H1 (cell line): Measurements from ENCODE around the gene PGM1. TPM values are rescaled to one million over a fixed set of nuclear protein-coding genes. Genes with fewer than 3 reads are reported as not detected.

ENCODE experiments used
- CTCF ChIA-PET: fragments of 300-600 bp; sonication (Branson Sonifier 250); formaldehyde crosslinking; loops from one replicate; lab custom pipeline; 2021; ENCODE audit not compliant: partially characterized antibody; lab: Charles Lee
- POLR2A ChIA-PET: fragments of 300-600 bp; sonication (Branson Sonifier 250); formaldehyde crosslinking; loops from one replicate; lab custom pipeline; 2021; ENCODE audit warnings: inconsistent platforms; ENCODE audit not compliant: partially characterized antibody; lab: Charles Lee
- DNase-seq, 2 experiments: peaks; one replicate each; pipeline versions ENCODE4 v3.0.0 to v3.0.0-alpha.2; 2010 to 2022; ENCODE audit warnings: low spot score in 2 of 2, low read depth in 1 of 2, mixed read lengths in 1 of 2
- FAIRE-seq: peaks from 2 replicates; lab custom pipeline; 2011; peaks lifted over from hg19 to GRCh38; lab: Jason Lieb, UNC
- H2AFZ ChIP-seq: 2 replicates; pipeline ENCODE4 v1.8.1; 2012; ENCODE audit warnings: low read length, inconsistent platforms
- H2AK5ac ChIP-seq: 2 replicates; pipeline ENCODE4 v1.6.1; 2013; ENCODE audit warnings: low read depth, low read length
- H2BK120ac ChIP-seq: replicated peaks from 2 replicates; pipeline ENCODE3; 2013; ENCODE audit warnings: low read depth, low read length, inconsistent platforms
- H2BK12ac ChIP-seq: 2 replicates; pipeline ENCODE4 v1.6.1; 2013; ENCODE audit warnings: low read depth, low read length
- H2BK15ac ChIP-seq: 2 replicates; pipeline ENCODE4 v1.6.1; 2013; ENCODE audit warnings: low read length
- H2BK20ac ChIP-seq: 2 replicates; pipeline ENCODE4 v1.6.1; 2013; ENCODE audit warnings: low read length
- H2BK5ac ChIP-seq: 2 replicates; pipeline ENCODE4 v1.6.1; 2013; ENCODE audit warnings: low read depth, low read length
- H3K14ac ChIP-seq: 2 replicates; pipeline ENCODE4 v1.6.1; 2013; ENCODE audit warnings: inconsistent platforms; ENCODE audit not compliant: insufficient read length
- H3K18ac ChIP-seq: 2 replicates; pipeline ENCODE4 v1.6.1; 2013; ENCODE audit warnings: low read length; ENCODE audit errors: extremely low read depth
- H3K23ac ChIP-seq: 2 replicates; pipeline ENCODE4 v1.6.1; 2013; ENCODE audit warnings: inconsistent platforms; ENCODE audit not compliant: insufficient read length
- H3K23me2 ChIP-seq: 2 replicates; pipeline ENCODE4 v1.6.1; 2013; ENCODE audit warnings: low read depth, low read length
- H3K27ac ChIP-seq: 2 replicates; pipeline ENCODE4 v1.6.1; 2011; ENCODE audit warnings: low read depth, low read length, inconsistent platforms
- H3K27me3 ChIP-seq, 4 experiments: replicated peaks in 1 of 4; 1 replicate in 1 of 4; 2 replicates in 3 of 4; pipeline versions ENCODE4 v1.6.1 to v1.8.1; 2011 to 2013; ENCODE audit warnings: low read length in 3 of 4, mild to moderate bottlenecking in 3 of 4, inconsistent platforms in 2 of 4, mixed read lengths in 2 of 4, moderate library complexity in 1 of 4; ENCODE audit not compliant: control insufficient read depth in 3 of 4, insufficient read depth in 3 of 4; ENCODE audit errors: extremely low read depth in 1 of 4
- H3K36me3 ChIP-seq, 4 experiments: 2 replicates each; pipeline versions ENCODE4 v1.6.1 to v1.8.1; 2011 to 2013; ENCODE audit warnings: mild to moderate bottlenecking in 4 of 4, low read length in 3 of 4, moderate library complexity in 2 of 4, control low read depth in 1 of 4, inconsistent platforms in 1 of 4; ENCODE audit not compliant: insufficient read depth in 4 of 4, control insufficient read depth in 2 of 4
- H3K4ac ChIP-seq: replicated peaks from 2 replicates; pipeline ENCODE3; 2013; ENCODE audit warnings: low read length, low read depth, mixed read lengths, inconsistent platforms; ENCODE audit not compliant: insufficient read length
- H3K4me1 ChIP-seq, 4 experiments: replicated peaks in 1 of 4; 1 replicate in 1 of 4; 2 replicates in 3 of 4; pipeline versions ENCODE4 v1.6.1 to v1.8.1; 2011 to 2013; ENCODE audit warnings: low read length in 3 of 4, inconsistent platforms in 2 of 4, mixed read lengths in 1 of 4; ENCODE audit not compliant: insufficient read depth in 4 of 4, control insufficient read depth in 3 of 4
- H3K4me2 ChIP-seq, 2 experiments: 2 replicates each; pipeline versions ENCODE4 v1.6.1 to v1.8.1; 2011 to 2013; ENCODE audit warnings: low read depth in 2 of 2, low read length in 2 of 2, control low read depth in 1 of 2, inconsistent platforms in 1 of 2, mild to moderate bottlenecking in 1 of 2; ENCODE audit not compliant: insufficient read depth in 1 of 2
- H3K4me3 ChIP-seq, 4 experiments: fragments of 200-600, 300-600 bp in 1 of 4; sonication (generic), shearing (Covaris generic), sonication (Bioruptor Twin) in 1 of 4; 2 replicates each; pipeline versions ENCODE4 v1.5.1 to v1.8.1; 2011 to 2016; ENCODE audit warnings: low read length in 4 of 4, low read depth in 3 of 4, control low read depth in 2 of 4, inconsistent platforms in 2 of 4, mild to moderate bottlenecking in 2 of 4, mixed read lengths in 1 of 4, moderate library complexity in 1 of 4; ENCODE audit not compliant: insufficient read depth in 2 of 4; ENCODE audit errors: extremely low read depth in 1 of 4
- H3K56ac ChIP-seq: replicated peaks from 2 replicates; pipeline ENCODE3; 2013; ENCODE audit warnings: low read depth, mild to moderate bottlenecking, mixed read lengths, low read length, inconsistent platforms; ENCODE audit not compliant: insufficient read length
- H3K79me1 ChIP-seq: 2 replicates; pipeline ENCODE4 v1.6.1; 2013; ENCODE audit warnings: low read depth, low read length, control low read depth
- H3K79me2 ChIP-seq, 2 experiments: 2 replicates each; pipeline versions ENCODE4 v1.6.1 to v1.8.1; 2012 to 2013; ENCODE audit warnings: low read length in 2 of 2, mild to moderate bottlenecking in 2 of 2, inconsistent platforms in 1 of 2; ENCODE audit not compliant: insufficient read depth in 2 of 2, control insufficient read depth in 1 of 2
- H3K9ac ChIP-seq, 4 experiments: replicated peaks in 1 of 4; 1 replicate in 1 of 4; 2 replicates in 3 of 4; pipeline versions ENCODE4 v1.6.1 to v1.8.1; 2011 to 2013; ENCODE audit warnings: low read depth in 3 of 4, low read length in 3 of 4, control low read depth in 2 of 4, mild to moderate bottlenecking in 2 of 4, moderate library complexity in 2 of 4, inconsistent platforms in 1 of 4; ENCODE audit errors: extremely low read depth in 1 of 4
- H3K9me3 ChIP-seq, 2 experiments: 2 replicates each; pipeline versions ENCODE4 v1.6.1 to v1.8.1; 2012 to 2013; ENCODE audit warnings: mild to moderate bottlenecking in 2 of 2, moderate library complexity in 2 of 2, control low read depth in 1 of 2, inconsistent platforms in 1 of 2, low read depth in 1 of 2, low read length in 1 of 2, mixed read lengths in 1 of 2; ENCODE audit not compliant: insufficient read depth in 2 of 2
- H4K20me1 ChIP-seq, 2 experiments: replicated peaks in 1 of 2; 2 replicates each; pipeline versions ENCODE3 to v1.8.1; 2011 to 2013; ENCODE audit warnings: inconsistent platforms in 2 of 2, low read length in 2 of 2, mild to moderate bottlenecking in 1 of 2; ENCODE audit not compliant: insufficient read depth in 2 of 2, control insufficient read depth in 1 of 2
- H4K5ac ChIP-seq: 2 replicates; pipeline ENCODE4 v1.6.1; 2013; ENCODE audit warnings: low read length, low read depth, mixed read lengths, inconsistent platforms; ENCODE audit not compliant: insufficient read length
- H4K8ac ChIP-seq: 2 replicates; pipeline ENCODE4 v1.8.0; 2013; ENCODE audit warnings: mild to moderate bottlenecking, moderate library complexity, low read length, inconsistent platforms; ENCODE audit not compliant: insufficient read depth; ENCODE audit errors: extremely low read depth
- H4K91ac ChIP-seq: replicated peaks from 2 replicates; pipeline ENCODE3; 2013; ENCODE audit warnings: low read length, mixed read lengths, inconsistent platforms; ENCODE audit not compliant: insufficient read length
- CHD2 ChIP-seq: IDR thresholded peaks from 2 replicates; pipeline ENCODE4 v1.6.1; 2012; ENCODE audit warnings: low read length, improper control_type of control experiment
- CTBP2 ChIP-seq: IDR thresholded peaks from 2 replicates; pipeline ENCODE4 v1.7.0; 2011; ENCODE audit warnings: borderline replicate concordance, mild to moderate bottlenecking, moderate library complexity, mixed read lengths, low read length; ENCODE audit not compliant: insufficient read depth, insufficient read length
- POLR2A ChIP-seq, 2 experiments: IDR thresholded peaks; 1 replicate in 1 of 2; 2 replicates in 1 of 2; pipeline ENCODE4 v1.6.1; 2011; ENCODE audit warnings: low read depth in 2 of 2, low read length in 2 of 2, mild to moderate bottlenecking in 2 of 2; ENCODE audit errors: control extremely low read depth in 1 of 2
- POLR2AphosphoS5 ChIP-seq: IDR thresholded peaks from 2 replicates; pipeline ENCODE4 v1.6.1; 2011; ENCODE audit warnings: low read depth, low read length
- POU5F1 ChIP-seq: IDR thresholded peaks from 2 replicates; pipeline ENCODE4 v1.6.1; 2011; ENCODE audit warnings: low read depth, mild to moderate bottlenecking, low read length, moderate library complexity
- ZNF274 ChIP-seq: IDR thresholded peaks from 2 replicates; pipeline ENCODE4 v1.7.0; 2012; ENCODE audit warnings: low read length, borderline replicate concordance; ENCODE audit errors: extremely low read depth
- WGBS, 2 experiments: shearing (Covaris generic) in 1 of 2; methylation state at CpG; one replicate each; pipeline versions ENCODE4 v1.1.6 to v1.1.7; 2013 to 2015; ENCODE audit warnings: low lambda C conversion rate in 2 of 2, mixed read lengths in 2 of 2, inconsistent platforms in 1 of 2, low coverage in 1 of 2, missing lambda C conversion rate in 1 of 2; ENCODE audit not compliant: insufficient replicate concordance in 2 of 2, insufficient coverage in 1 of 2, insufficient read length in 1 of 2; ENCODE audit errors: extremely low coverage in 1 of 2, missing lambda C conversion rate in 1 of 2; 5-methylcytosine and 5-hydroxymethylcytosine counted together
- polyA plus RNA-seq, 7 experiments: library from polyadenylated mRNA; depleted of rRNA in 3 of 7; stranded (reverse) in 5 of 7; unstranded in 2 of 7; fragments of >200 nt in 5 of 7; fragments of 200-250 nt in 2 of 7; gene quantifications; 1 replicate in 5 of 7; 2 replicates in 1 of 7; 4 replicates in 1 of 7; pipeline versions ENCODE4 v1.2.1 to v1.2.3, GENCODE V29; 2011 to 2013; ENCODE audit warnings: missing spikeins in 2 of 7, mixed read lengths in 2 of 7
- total RNA-seq: library from RNA; stranded (reverse); fragmentation: NEBNext Ultra II Directional; extraction: Animal tissue kit (Norgen Biotek cat#: 25700); gene quantifications from 2 replicates; pipeline ENCODE4 v1.2.1, GENCODE V29; 2021
- TF ChIP-seq, protein P1 (sequence below): IDR thresholded peaks from 2 replicates; pipeline ENCODE4 v1.6.1; 2012; ENCODE audit warnings: low read length, inconsistent platforms
- TF ChIP-seq, protein P2 (sequence below): IDR thresholded peaks from 2 replicates; pipeline ENCODE4 v1.6.1; 2012; ENCODE audit warnings: inconsistent platforms
- TF ChIP-seq, protein P3 (sequence below), 3 experiments: IDR thresholded peaks; 1 replicate in 2 of 3; 2 replicates in 1 of 3; pipeline versions ENCODE4 v1.5.1 to v1.6.1; 2011; ENCODE audit warnings: low read length in 3 of 3, mild to moderate bottlenecking in 3 of 3, inconsistent platforms in 2 of 3, low read depth in 1 of 3, moderate library complexity in 1 of 3; ENCODE audit not compliant: insufficient read depth in 1 of 3; ENCODE audit errors: control extremely low read depth in 1 of 3

PGM1 gene
- total and polyA plus RNA-seq, 2 of the 8 experiments (the other 6 are each of a cell fraction or from before 2014, with no cell fraction given): 33.0 to 65.4 TPM

DNA sequence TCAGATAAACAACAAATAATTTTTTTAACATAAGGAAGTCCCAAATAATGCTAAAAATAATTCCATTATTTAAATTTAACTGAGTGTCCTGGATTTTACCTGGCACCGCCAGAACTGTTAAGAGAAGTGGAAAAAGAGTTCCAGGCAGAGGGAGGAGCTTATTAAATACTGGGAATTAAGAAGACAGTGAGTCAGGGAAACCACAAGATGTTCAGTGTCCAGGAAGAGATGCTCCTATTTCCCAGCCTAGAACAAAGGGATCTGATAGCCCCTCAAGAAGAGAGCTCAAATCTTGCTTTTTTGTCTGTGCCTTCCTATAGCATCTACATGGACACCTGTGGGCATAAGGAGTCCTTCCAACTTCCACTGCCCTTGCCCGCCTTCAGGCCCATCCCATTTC is 85.9 kb downstream of the PGM1 start:
- no peak overlapping the region for H3K4ac ChIP-seq
- 95% methylated on average over 2 of the region's 2 CpGs; no CpG with 5 or more reads in 1 of the 2 experiments for WGBS, 2 experiments
- no peak overlapping the region for H4K91ac ChIP-seq
- TF ChIP-seq, protein P1, sequence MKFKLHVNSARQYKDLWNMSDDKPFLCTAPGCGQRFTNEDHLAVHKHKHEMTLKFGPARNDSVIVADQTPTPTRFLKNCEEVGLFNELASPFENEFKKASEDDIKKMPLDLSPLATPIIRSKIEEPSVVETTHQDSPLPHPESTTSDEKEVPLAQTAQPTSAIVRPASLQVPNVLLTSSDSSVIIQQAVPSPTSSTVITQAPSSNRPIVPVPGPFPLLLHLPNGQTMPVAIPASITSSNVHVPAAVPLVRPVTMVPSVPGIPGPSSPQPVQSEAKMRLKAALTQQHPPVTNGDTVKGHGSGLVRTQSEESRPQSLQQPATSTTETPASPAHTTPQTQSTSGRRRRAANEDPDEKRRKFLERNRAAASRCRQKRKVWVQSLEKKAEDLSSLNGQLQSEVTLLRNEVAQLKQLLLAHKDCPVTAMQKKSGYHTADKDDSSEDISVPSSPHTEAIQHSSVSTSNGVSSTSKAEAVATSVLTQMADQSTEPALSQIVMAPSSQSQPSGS: no peak
- TF ChIP-seq, protein P2, sequence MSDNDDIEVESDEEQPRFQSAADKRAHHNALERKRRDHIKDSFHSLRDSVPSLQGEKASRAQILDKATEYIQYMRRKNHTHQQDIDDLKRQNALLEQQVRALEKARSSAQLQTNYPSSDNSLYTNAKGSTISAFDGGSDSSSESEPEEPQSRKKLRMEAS: no peak
- no peak for TF ChIP-seq POLR2A (IDR thresholded peaks at IDR 0.05; ENCODE audit: control extremely low read depth in 1 of 2, low read depth in 2 of 2, low read length in 2 of 2)
- no peak for TF ChIP-seq CHD2
- TF ChIP-seq POU5F1: no peak
- TF ChIP-seq, protein P3, sequence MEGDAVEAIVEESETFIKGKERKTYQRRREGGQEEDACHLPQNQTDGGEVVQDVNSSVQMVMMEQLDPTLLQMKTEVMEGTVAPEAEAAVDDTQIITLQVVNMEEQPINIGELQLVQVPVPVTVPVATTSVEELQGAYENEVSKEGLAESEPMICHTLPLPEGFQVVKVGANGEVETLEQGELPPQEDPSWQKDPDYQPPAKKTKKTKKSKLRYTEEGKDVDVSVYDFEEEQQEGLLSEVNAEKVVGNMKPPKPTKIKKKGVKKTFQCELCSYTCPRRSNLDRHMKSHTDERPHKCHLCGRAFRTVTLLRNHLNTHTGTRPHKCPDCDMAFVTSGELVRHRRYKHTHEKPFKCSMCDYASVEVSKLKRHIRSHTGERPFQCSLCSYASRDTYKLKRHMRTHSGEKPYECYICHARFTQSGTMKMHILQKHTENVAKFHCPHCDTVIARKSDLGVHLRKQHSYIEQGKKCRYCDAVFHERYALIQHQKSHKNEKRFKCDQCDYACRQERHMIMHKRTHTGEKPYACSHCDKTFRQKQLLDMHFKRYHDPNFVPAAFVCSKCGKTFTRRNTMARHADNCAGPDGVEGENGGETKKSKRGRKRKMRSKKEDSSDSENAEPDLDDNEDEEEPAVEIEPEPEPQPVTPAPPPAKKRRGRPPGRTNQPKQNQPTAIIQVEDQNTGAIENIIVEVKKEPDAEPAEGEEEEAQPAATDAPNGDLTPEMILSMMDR (IDR thresholded peaks at IDR 0.05; ENCODE audit: control extremely low read depth in 1 of 3, insufficient read depth in 1 of 3, low read depth in 1 of 3, low read length in 3 of 3): no peak
- no peak for TF ChIP-seq POLR2AphosphoS5
- TF ChIP-seq CTBP2: no peak
- TF ChIP-seq ZNF274: no peak

More for the DNA sequence above, 85.9 kb downstream of the PGM1 start:
- no peaks in the 10 kb centered on the region for H3K36me3 ChIP-seq
- no peak overlapping the region for H3K56ac ChIP-seq
- ChIA-PET POLR2A (no interaction called here), CTCF (interaction anchor here (1.4 kb wide), 1 partner anchor 17 kb away, joined by 3 read pairs; no protein-coding TSS in a partner anchor)
- no peak overlapping the region for H3K4me2 ChIP-seq
- no peaks in the 10 kb centered on the region; the same call in 1 of the 2 replicates for H3K23me2 ChIP-seq
- H2AFZ ChIP-seq: no peak overlapping the region
- 0 out of 7 replicates have a peak, but pooled peaks cover 0 to 2% (median 0%) of the 10 kb centered on the region in 4 experiments for H3K27me3 ChIP-seq
- no peak overlapping the region for H4K8ac ChIP-seq
- H3K79me1 ChIP-seq: no peaks in the 10 kb centered on the region
- DNase-seq: no peak
- no peak overlapping the region for H2AK5ac ChIP-seq
- FAIRE-seq: no peak
- H2BK5ac ChIP-seq: no peak overlapping the region
- no peaks in the 10 kb centered on the region for H4K20me1 ChIP-seq
- H3K4me1 ChIP-seq: peaks cover 0 to 4% (median 1%) of the 10 kb centered on the region in 4 experiments; a peak in 4 of 7 replicates
- H3K14ac ChIP-seq: no peak overlapping the region
- no peak overlapping the region for H4K5ac ChIP-seq
- no peak overlapping the region for H3K23ac ChIP-seq
- H3K27ac ChIP-seq: no peak overlapping the region
- H2BK20ac ChIP-seq: no peak overlapping the region
- H2BK12ac ChIP-seq: no peak overlapping the region
- no peak overlapping the region for H2BK15ac ChIP-seq
- no peak overlapping the region for H3K9ac ChIP-seq
- H3K18ac ChIP-seq: no peak overlapping the region
- H2BK120ac ChIP-seq: no peak overlapping the region
- H3K79me2 ChIP-seq: no peaks in the 10 kb centered on the region
- H3K9me3 ChIP-seq: peaks cover 0 to 5% of the 10 kb centered on the region in 2 experiments; a peak in 2 of 4 replicates
- no peak overlapping the region for H3K4me3 ChIP-seq
